HepG2 (cell line): ENCODE results near the gene SP140L. TPM values are rescaled to one million over a fixed set of nuclear protein-coding genes. Genes with fewer than 3 reads are reported as not detected.
A peak's percentile ranks its signal among the peaks of the same experiment; 100 is the strongest.

Source experiments
- ATM ChIP-seq: fragments of 450-650 bp; IDR thresholded peaks from 2 replicates; pipeline ENCODE4 v1.7.1; 2017; ENCODE audit warnings: mild to moderate bottlenecking, borderline replicate concordance
- EEA1 ChIP-seq: sonication (generic); formaldehyde crosslinking; IDR thresholded peaks from 2 replicates; pipeline ENCODE4 v1.5.1; 2020; ENCODE audit warnings: mild to moderate bottlenecking, missing genetic modification reagents, borderline replicate concordance
- NR1H2 ChIP-seq: sonication (generic); formaldehyde crosslinking; IDR thresholded peaks from 2 replicates; pipeline ENCODE4 v1.8.1; 2022; ENCODE audit warnings: low read depth, missing genetic modification reagents, borderline replicate concordance
- POLR2AphosphoS5 ChIP-seq: IDR thresholded peaks from 2 replicates; pipeline ENCODE4 v1.6.1; 2012; ENCODE audit warnings: low read depth, low read length
- SOX6 ChIP-seq, 2 experiments: fragments of 450-650 bp in 1 of 2; sonication (generic) in 1 of 2; formaldehyde crosslinking in 1 of 2; IDR thresholded peaks; 2 replicates each; pipeline versions ENCODE4 v1.4.0 to v1.6.1; 2017 to 2020; ENCODE audit warnings: antibody characterized with exemption in 1 of 2, mild to moderate bottlenecking in 1 of 2, missing genetic modification reagents in 1 of 2
- ZNF260 ChIP-seq: sonication (generic); formaldehyde crosslinking; IDR thresholded peaks from 2 replicates; pipeline ENCODE4 v1.4.0; 2020; ENCODE audit warnings: missing genetic modification reagents, low read depth, mild to moderate bottlenecking, borderline replicate concordance
- ZNF530 ChIP-seq: sonication (generic); formaldehyde crosslinking; IDR thresholded peaks from 2 replicates; pipeline ENCODE4 v1.5.0; 2020; ENCODE audit warnings: low read depth, mild to moderate bottlenecking, missing genetic modification reagents
- polyA plus RNA-seq, 8 experiments: library from polyadenylated mRNA; depleted of rRNA in 3 of 8; stranded (reverse) in 7 of 8; unstranded in 1 of 8; fragments of >200 nt; fragmentation: Illumina TruSeq in 4 of 8; extraction: Trizol in 4 of 8; gene quantifications; 2 replicates each; pipeline versions ENCODE4 v1.2.1 to v1.2.3, GENCODE V29; 2011 to 2016; ENCODE audit warnings: low read depth in 4 of 8, missing spikeins in 1 of 8, mixed read lengths in 1 of 8; ENCODE audit not compliant: insufficient read depth in 1 of 8
- total RNA-seq, 5 experiments: library from RNA; depleted of rRNA; stranded (reverse); fragments of >200 nt; fragmentation: Illumina TruSeq; extraction: Trizol; gene quantifications; 2 replicates each; pipeline ENCODE4 v1.2.3, GENCODE V29; 2016; ENCODE audit warnings: low read depth in 1 of 5
- TF ChIP-seq, protein P1 (sequence below): sonication (generic); formaldehyde crosslinking; IDR thresholded peaks from 2 replicates; pipeline ENCODE4 v1.8.0; 2022; ENCODE audit warnings: mild to moderate bottlenecking, missing genetic modification reagents, borderline replicate concordance
- TF ChIP-seq, protein P2 (sequence below): sonication (generic); formaldehyde crosslinking; IDR thresholded peaks from 2 replicates; pipeline ENCODE4 v1.4.0; 2020; ENCODE audit warnings: missing genetic modification reagents
- TF ChIP-seq, protein P3 (sequence below): sonication (generic); formaldehyde crosslinking; IDR thresholded peaks from 2 replicates; pipeline ENCODE4 v1.5.1; 2020; ENCODE audit warnings: mild to moderate bottlenecking, missing genetic modification reagents
- TF ChIP-seq, protein P4 (sequence below): IDR thresholded peaks from 2 replicates; pipeline ENCODE4 v1.6.1; 2016; ENCODE audit warnings: low read depth
- TF ChIP-seq, protein P5 (sequence below): sonication (generic); formaldehyde crosslinking; IDR thresholded peaks from 2 replicates; pipeline ENCODE4 v1.5.0; 2020; ENCODE audit warnings: missing genetic modification reagents
- TF ChIP-seq, protein P6 (sequence below): sonication (generic); formaldehyde crosslinking; conservative IDR thresholded peaks from 2 replicates; pipeline ENCODE4 v1.8.0; 2022; ENCODE audit warnings: missing genetic modification reagents

Gene SP140L
- total and polyA plus RNA-seq, 2 of the 13 experiments (the other 11 are each of a cell fraction or from before 2014, with no cell fraction given): 10.9 to 17.5 TPM

DNA sequence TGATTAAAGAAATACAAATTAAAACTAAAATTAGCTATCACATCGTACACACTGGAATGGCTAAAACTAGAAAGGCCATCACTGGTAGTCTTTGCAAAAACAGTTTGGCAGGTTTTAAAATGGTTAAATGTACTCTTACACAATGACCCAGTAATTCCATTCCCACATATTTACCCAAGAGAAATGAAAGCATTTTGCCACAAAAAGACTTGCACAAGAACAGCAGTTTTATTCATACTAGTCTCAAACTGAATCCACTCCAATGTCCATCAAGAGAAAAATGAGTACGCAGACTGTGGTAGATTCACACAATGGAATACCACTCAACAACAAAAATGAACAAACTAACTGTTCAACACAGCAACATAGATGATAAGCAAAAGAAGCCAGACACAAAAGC, 29.1 kb downstream of the SP140L start (continued):
- TF ChIP-seq EEA1 (CRISPR knock-in tag) (no peak), ATM (0 out of 2 replicates have a peak, but pooled peaks have one; percentile 24), ZNF530 (CRISPR knock-in tag) (no peak), ZNF260 (CRISPR knock-in tag) (no peak), SOX6 (IDR thresholded peaks at IDR 0.05) (no peak), SOX6 (CRISPR knock-in tag; IDR thresholded peaks at IDR 0.05) (peak; percentile 81), NR1H2 (CRISPR knock-in tag) (no peak), POLR2AphosphoS5 (no peak)
- TF ChIP-seq, protein P1, sequence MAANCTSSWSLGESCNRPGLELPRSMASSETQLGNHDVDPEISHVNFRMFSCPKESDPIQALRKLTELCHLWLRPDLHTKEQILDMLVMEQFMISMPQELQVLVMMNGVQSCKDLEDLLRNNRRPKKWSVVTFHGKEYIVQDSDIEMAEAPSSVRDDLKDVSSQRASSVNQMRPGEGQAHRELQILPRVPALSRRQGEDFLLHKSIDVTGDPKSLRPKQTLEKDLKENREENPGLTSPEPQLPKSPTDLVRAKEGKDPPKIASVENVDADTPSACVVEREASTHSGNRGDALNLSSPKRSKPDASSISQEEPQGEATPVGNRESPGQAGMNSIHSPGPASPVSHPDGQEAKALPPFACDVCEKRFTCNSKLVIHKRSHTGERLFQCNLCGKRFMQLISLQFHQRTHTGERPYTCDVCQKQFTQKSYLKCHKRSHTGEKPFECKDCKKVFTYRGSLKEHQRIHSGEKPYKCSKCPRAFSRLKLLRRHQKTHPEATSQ (CRISPR knock-in tag): no peak; the same call in 1 of the 2 replicates
- TF ChIP-seq, protein P2, sequence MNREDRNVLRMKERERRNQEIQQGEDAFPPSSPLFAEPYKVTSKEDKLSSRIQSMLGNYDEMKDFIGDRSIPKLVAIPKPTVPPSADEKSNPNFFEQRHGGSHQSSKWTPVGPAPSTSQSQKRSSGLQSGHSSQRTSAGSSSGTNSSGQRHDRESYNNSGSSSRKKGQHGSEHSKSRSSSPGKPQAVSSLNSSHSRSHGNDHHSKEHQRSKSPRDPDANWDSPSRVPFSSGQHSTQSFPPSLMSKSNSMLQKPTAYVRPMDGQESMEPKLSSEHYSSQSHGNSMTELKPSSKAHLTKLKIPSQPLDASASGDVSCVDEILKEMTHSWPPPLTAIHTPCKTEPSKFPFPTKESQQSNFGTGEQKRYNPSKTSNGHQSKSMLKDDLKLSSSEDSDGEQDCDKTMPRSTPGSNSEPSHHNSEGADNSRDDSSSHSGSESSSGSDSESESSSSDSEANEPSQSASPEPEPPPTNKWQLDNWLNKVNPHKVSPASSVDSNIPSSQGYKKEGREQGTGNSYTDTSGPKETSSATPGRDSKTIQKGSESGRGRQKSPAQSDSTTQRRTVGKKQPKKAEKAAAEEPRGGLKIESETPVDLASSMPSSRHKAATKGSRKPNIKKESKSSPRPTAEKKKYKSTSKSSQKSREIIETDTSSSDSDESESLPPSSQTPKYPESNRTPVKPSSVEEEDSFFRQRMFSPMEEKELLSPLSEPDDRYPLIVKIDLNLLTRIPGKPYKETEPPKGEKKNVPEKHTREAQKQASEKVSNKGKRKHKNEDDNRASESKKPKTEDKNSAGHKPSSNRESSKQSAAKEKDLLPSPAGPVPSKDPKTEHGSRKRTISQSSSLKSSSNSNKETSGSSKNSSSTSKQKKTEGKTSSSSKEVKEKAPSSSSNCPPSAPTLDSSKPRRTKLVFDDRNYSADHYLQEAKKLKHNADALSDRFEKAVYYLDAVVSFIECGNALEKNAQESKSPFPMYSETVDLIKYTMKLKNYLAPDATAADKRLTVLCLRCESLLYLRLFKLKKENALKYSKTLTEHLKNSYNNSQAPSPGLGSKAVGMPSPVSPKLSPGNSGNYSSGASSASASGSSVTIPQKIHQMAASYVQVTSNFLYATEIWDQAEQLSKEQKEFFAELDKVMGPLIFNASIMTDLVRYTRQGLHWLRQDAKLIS: no peak
- TF ChIP-seq, protein P3, sequence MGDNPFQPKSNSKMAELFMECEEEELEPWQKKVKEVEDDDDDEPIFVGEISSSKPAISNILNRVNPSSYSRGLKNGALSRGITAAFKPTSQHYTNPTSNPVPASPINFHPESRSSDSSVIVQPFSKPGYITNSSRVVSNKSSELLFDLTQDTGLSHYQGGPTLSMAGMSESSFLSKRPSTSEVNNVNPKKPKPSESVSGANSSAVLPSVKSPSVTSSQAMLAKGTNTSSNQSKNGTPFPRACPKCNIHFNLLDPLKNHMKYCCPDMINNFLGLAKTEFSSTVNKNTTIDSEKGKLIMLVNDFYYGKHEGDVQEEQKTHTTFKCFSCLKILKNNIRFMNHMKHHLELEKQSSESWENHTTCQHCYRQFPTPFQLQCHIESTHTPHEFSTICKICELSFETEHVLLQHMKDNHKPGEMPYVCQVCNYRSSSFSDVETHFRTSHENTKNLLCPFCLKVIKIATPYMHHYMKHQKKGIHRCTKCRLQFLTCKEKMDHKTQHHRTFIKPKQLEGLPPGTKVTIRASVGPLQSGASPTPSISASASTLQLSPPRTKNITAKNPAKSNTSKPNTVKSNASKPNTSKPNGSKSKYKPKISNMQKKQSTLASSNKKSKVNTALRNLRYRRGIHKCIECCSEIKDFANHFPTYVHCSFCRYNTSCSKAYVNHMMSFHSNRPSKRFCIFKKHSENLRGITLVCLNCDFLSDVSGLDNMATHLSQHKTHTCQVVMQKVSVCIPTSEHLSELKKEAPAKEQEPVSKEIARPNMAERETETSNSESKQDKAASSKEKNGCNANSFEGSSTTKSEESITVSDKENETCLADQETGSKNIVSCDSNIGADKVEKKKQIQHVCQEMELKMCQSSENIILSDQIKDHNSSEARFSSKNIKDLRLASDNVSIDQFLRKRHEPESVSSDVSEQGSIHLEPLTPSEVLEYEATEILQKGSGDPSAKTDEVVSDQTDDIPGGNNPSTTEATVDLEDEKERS (CRISPR knock-in tag): no peak
- TF ChIP-seq, protein P4, sequence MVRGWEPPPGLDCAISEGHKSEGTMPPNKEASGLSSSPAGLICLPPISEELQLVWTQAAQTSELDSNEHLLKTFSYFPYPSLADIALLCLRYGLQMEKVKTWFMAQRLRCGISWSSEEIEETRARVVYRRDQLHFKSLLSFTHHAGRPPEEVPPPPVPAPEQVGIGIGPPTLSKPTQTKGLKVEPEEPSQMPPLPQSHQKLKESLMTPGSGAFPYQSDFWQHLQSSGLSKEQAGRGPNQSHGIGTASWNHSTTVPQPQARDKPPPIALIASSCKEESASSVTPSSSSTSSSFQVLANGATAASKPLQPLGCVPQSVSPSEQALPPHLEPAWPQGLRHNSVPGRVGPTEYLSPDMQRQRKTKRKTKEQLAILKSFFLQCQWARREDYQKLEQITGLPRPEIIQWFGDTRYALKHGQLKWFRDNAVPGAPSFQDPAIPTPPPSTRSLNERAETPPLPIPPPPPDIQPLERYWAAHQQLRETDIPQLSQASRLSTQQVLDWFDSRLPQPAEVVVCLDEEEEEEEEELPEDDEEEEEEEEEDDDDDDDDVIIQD (CRISPR knock-in tag): 0 out of 2 replicates have a peak, but pooled peaks have one; percentile 70
- TF ChIP-seq, protein P5, sequence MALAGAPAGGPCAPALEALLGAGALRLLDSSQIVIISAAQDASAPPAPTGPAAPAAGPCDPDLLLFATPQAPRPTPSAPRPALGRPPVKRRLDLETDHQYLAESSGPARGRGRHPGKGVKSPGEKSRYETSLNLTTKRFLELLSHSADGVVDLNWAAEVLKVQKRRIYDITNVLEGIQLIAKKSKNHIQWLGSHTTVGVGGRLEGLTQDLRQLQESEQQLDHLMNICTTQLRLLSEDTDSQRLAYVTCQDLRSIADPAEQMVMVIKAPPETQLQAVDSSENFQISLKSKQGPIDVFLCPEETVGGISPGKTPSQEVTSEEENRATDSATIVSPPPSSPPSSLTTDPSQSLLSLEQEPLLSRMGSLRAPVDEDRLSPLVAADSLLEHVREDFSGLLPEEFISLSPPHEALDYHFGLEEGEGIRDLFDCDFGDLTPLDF (CRISPR knock-in tag): no peak
- TF ChIP-seq, protein P6, sequence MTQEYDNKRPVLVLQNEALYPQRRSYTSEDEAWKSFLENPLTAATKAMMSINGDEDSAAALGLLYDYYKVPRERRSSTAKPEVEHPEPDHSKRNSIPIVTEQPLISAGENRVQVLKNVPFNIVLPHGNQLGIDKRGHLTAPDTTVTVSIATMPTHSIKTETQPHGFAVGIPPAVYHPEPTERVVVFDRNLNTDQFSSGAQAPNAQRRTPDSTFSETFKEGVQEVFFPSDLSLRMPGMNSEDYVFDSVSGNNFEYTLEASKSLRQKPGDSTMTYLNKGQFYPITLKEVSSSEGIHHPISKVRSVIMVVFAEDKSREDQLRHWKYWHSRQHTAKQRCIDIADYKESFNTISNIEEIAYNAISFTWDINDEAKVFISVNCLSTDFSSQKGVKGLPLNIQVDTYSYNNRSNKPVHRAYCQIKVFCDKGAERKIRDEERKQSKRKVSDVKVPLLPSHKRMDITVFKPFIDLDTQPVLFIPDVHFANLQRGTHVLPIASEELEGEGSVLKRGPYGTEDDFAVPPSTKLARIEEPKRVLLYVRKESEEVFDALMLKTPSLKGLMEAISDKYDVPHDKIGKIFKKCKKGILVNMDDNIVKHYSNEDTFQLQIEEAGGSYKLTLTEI (CRISPR knock-in tag): no peak
